OCI-LY3 (cell line): ENCODE measurements around the gene POP7.

Experiments used
- H2AFZ ChIP-seq: fragments of 200-600, 300-600 bp; shearing (Covaris generic); 2 replicates; pipeline ENCODE4 v1.6.0; 2014; ENCODE audit warnings: antibody characterized with exemption, low read depth, low read length
- H3K27ac ChIP-seq: fragments of 200-600, 300-600 bp; sonication (generic); 2 replicates; pipeline ENCODE4 v1.5.1; 2014; ENCODE audit warnings: mild to moderate bottlenecking, low read length, moderate library complexity, mixed read lengths
- H3K27me3 ChIP-seq: fragments of 200-600, 300-600 bp; sonication (generic); 2 replicates; pipeline ENCODE4 v1.6.1; 2014; ENCODE audit warnings: low read depth, low read length, mixed read lengths
- H3K36me3 ChIP-seq: fragments of 200-600, 300-600 bp; sonication (generic); replicated peaks from 2 replicates; pipeline ENCODE3; 2014; ENCODE audit warnings: low read depth, low read length, mixed read lengths
- H3K4me1 ChIP-seq: fragments of 300-600, 200-600 bp; sonication (generic); 2 replicates; pipeline ENCODE4 v1.6.1; 2014; ENCODE audit warnings: low read length, mixed read lengths
- H3K4me2 ChIP-seq: fragments of 200-600, 300-600 bp; sonication (generic); 2 replicates; pipeline ENCODE4 v1.6.1; 2014; ENCODE audit warnings: low read length, mixed read lengths
- H3K4me3 ChIP-seq: fragments of 300-600, 200-600 bp; sonication (generic); 2 replicates; pipeline ENCODE4 v1.5.1; 2014; ENCODE audit warnings: antibody characterized with exemption, mild to moderate bottlenecking, low read length, moderate library complexity
- H3K79me2 ChIP-seq: fragments of 300-600, 200-600 bp; shearing (Covaris generic); 2 replicates; pipeline ENCODE4 v1.6.1; 2014; ENCODE audit warnings: mild to moderate bottlenecking, low read length, mixed read lengths
- H3K9ac ChIP-seq: fragments of 300-600, 200-600 bp; shearing (Covaris generic); 2 replicates; pipeline ENCODE4 v1.6.0; 2014; ENCODE audit warnings: mild to moderate bottlenecking, low read length, moderate library complexity
- H3K9me3 ChIP-seq: fragments of 200-600, 300-600 bp; shearing (Covaris generic); 2 replicates; pipeline ENCODE4 v1.6.1; 2014; ENCODE audit warnings: low read length, mixed read lengths; ENCODE audit not compliant: insufficient read depth
- H4K20me1 ChIP-seq: fragments of 200-600, 300-600 bp; sonication (generic); 2 replicates; pipeline ENCODE4 v1.6.1; 2016; ENCODE audit warnings: low read length, mixed read lengths; ENCODE audit not compliant: insufficient read depth
- EZH2phosphoT487 ChIP-seq: fragments of 200-600 bp; shearing (Covaris generic); IDR thresholded peaks from 2 replicates; pipeline ENCODE4 v1.6.1; 2018; ENCODE audit warnings: antibody characterized with exemption, mixed run types, low read depth
- TF ChIP-seq, protein P1 (sequence below): fragments of 200-600, 300-600 bp; sonication (generic); IDR thresholded peaks from 2 replicates; pipeline ENCODE4 v1.5.1; 2014; ENCODE audit warnings: antibody characterized with exemption, low read length, low read depth

POP7 gene

DNA sequence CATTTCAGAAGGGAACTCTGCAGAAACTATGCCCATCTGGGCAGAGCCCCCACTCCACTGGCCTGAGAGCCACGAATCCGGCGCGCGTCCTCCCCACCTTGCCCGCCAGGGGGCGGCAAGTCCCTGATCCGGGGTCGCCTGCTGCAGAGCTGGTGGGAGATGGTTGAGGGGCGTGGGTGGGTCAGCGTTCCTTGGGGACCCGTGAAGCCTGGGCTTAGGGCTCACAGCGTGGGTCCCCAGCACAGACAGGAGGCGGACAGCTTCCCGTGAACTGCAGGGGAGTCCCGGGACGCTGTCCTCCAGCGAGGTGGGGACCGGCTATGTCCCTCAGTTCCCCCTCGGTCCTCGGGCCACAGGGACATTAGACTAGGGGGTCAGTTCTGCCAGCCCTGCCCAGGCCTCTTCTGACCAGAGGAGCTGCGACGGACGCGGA is 585 bp upstream of the POP7 start:
- H3K27me3 ChIP-seq: peaks cover 4% of the 10 kb centered on the region
- H3K4me2 ChIP-seq: peak overlapping the region; percentile 86
- H3K9ac ChIP-seq: peak overlapping the region; percentile 99
- H3K4me3 ChIP-seq: peak overlapping the region; percentile 90
- peak overlapping the region; percentile 85 for H3K27ac ChIP-seq
- TF ChIP-seq, protein P1, sequence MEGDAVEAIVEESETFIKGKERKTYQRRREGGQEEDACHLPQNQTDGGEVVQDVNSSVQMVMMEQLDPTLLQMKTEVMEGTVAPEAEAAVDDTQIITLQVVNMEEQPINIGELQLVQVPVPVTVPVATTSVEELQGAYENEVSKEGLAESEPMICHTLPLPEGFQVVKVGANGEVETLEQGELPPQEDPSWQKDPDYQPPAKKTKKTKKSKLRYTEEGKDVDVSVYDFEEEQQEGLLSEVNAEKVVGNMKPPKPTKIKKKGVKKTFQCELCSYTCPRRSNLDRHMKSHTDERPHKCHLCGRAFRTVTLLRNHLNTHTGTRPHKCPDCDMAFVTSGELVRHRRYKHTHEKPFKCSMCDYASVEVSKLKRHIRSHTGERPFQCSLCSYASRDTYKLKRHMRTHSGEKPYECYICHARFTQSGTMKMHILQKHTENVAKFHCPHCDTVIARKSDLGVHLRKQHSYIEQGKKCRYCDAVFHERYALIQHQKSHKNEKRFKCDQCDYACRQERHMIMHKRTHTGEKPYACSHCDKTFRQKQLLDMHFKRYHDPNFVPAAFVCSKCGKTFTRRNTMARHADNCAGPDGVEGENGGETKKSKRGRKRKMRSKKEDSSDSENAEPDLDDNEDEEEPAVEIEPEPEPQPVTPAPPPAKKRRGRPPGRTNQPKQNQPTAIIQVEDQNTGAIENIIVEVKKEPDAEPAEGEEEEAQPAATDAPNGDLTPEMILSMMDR: peak; percentile 86
- no peak for TF ChIP-seq EZH2phosphoT487
- H3K4me1 ChIP-seq: peaks cover 14% of the 10 kb centered on the region
- H2AFZ ChIP-seq: peak overlapping the region; percentile 36; the same call in 1 of the 2 replicates
- H3K9me3 ChIP-seq: no peaks in the 10 kb centered on the region
- H3K79me2 ChIP-seq: peaks cover 29% of the 10 kb centered on the region
- H4K20me1 ChIP-seq: no peaks in the 10 kb centered on the region
- H3K36me3 ChIP-seq: peaks cover 8% of the 10 kb centered on the region

DNA sequence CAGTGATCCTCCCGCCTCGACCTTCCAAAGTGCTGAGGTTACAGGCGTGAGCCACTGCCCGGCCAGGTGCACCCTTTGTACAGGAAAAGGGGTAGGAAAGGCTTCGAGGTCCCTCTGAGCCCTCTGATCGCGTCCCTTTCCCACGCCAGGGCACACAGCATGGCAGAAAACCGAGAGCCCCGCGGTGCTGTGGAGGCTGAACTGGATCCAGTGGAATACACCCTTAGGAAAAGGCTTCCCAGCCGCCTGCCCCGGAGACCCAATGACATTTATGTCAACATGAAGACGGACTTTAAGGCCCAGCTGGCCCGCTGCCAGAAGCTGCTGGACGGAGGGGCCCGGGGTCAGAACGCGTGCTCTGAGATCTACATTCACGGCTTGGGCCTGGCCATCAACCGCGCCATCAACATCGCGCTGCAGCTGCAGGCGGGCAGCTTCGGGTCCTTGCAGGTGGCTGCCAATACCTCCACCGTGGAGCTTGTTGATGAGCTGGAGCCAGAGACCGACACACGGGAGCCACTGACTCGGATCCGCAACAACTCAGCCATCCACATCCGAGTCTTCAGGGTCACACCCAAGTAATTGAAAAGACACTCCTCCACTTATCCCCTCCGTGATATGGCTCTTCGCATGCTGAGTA is 871 bp downstream of the POP7 start:
- Histone ChIP-seq H2AFZ (no peak overlapping the region), H3K27ac (peak overlapping the region; percentile 85; the same call in 1 of the 2 replicates)

DNA sequence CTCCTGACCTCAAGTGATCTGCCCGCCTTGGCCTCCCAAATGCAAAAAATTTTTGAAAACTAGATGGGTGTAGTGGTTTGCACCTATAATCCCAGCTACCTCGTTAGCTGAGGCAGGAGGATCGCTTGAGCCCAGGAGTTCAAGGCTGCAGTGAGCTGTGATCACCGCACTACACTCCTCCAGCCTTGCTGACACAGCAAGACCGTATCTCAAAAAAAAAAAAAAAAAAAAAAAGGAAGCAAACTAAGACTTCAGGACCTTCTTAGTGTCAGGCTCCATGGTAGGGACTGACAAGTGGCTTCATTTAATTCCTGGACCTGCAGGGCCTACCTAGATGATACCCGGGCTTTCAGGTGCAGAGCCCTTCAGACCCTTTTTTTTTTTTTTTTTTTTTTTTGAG is 2.5 kb downstream of the POP7 start:
- H3K4me3 ChIP-seq: no peak overlapping the region
- H4K20me1 ChIP-seq: no peaks in the 10 kb centered on the region
- no peak overlapping the region for H3K4me2 ChIP-seq
- no peak overlapping the region for H3K9ac ChIP-seq
- H3K27ac ChIP-seq: no peak overlapping the region
- peaks cover 8% of the 10 kb centered on the region for H3K36me3 ChIP-seq
- no peaks in the 10 kb centered on the region for H3K27me3 ChIP-seq
- TF ChIP-seq EZH2phosphoT487: no peak
- TF ChIP-seq, protein P1: no peak
- H2AFZ ChIP-seq: no peak overlapping the region
- peaks cover 14% of the 10 kb centered on the region for H3K4me1 ChIP-seq
- H3K9me3 ChIP-seq: no peaks in the 10 kb centered on the region
- H3K79me2 ChIP-seq: peaks cover 29% of the 10 kb centered on the region

More for the DNA sequence above, 871 bp downstream of the POP7 start:
- Histone ChIP-seq H3K79me2 (peaks cover 29% of the 10 kb centered on the region), H3K27me3 (no peaks in the 10 kb centered on the region), H3K9ac (peak overlapping the region; percentile 99), H3K4me1 (peaks cover 14% of the 10 kb centered on the region), H3K9me3 (no peaks in the 10 kb centered on the region), H4K20me1 (no peaks in the 10 kb centered on the region), H3K4me2 (peak overlapping the region; percentile 95), H3K36me3 (peaks cover 8% of the 10 kb centered on the region), H3K4me3 (peak overlapping the region; percentile 90)
- no peak for TF ChIP-seq EZH2phosphoT487
- TF ChIP-seq, protein P1: no peak

DNA sequence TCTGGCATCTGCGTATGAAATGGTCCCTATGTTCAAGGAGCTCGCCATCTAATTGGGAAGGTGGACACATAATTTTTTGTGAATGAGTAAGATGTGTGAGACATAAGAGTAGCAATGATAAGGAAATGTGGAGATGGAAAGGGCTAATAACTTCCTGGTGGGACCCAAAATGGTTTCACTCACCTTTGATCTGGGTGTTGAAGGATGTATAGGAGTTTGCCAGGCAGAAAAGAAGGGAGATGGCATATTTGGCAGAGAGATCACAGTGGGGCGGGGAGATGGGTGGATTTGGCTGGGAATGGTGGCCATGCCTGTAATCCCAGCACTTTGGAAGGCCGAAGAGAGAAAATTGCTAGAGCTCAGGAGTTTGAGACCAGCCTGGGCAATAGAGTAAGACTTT is 4.5 kb downstream of the POP7 start:
- Histone ChIP-seq H2AFZ (no peak overlapping the region), H3K4me2 (no peak overlapping the region)

More for the DNA sequence above, 4.5 kb downstream of the POP7 start:
- H4K20me1 ChIP-seq: no peaks in the 10 kb centered on the region
- no peak overlapping the region for H3K4me3 ChIP-seq
- no peaks in the 10 kb centered on the region for H3K9me3 ChIP-seq
- H3K27ac ChIP-seq: no peak overlapping the region
- H3K4me1 ChIP-seq: peaks cover 9% of the 10 kb centered on the region
- no peak for TF ChIP-seq EZH2phosphoT487
- TF ChIP-seq, protein P1: no peak
- H3K79me2 ChIP-seq: peaks cover 27% of the 10 kb centered on the region
- peaks cover 8% of the 10 kb centered on the region for H3K36me3 ChIP-seq
- no peak overlapping the region for H3K9ac ChIP-seq
- no peaks in the 10 kb centered on the region for H3K27me3 ChIP-seq
